Hindlimb muscle (tissue), 1 donor: ENCODE results near the gene ELF1. TPM values are rescaled to one million over a fixed set of nuclear protein-coding genes. Genes with fewer than 3 reads are reported as not detected.
"Not testable (repeated sequence)": the region's sequence is repeated elsewhere in the genome, so short reads cannot be mapped to it uniquely, and the experiment has no call there.

ENCODE experiments used
- DNase-seq: peaks from one replicate; pipeline ENCODE4 v3.0.0-alpha.2; 2013
- polyA plus RNA-seq: library from polyadenylated mRNA; unstranded; fragments of 120-200 nt; gene quantifications from one replicate; pipeline ENCODE4 v1.2.1, GENCODE V29; 2013; ENCODE audit not compliant: insufficient read length

Gene ELF1
- 34.3 TPM for polyA plus RNA-seq

DNA sequence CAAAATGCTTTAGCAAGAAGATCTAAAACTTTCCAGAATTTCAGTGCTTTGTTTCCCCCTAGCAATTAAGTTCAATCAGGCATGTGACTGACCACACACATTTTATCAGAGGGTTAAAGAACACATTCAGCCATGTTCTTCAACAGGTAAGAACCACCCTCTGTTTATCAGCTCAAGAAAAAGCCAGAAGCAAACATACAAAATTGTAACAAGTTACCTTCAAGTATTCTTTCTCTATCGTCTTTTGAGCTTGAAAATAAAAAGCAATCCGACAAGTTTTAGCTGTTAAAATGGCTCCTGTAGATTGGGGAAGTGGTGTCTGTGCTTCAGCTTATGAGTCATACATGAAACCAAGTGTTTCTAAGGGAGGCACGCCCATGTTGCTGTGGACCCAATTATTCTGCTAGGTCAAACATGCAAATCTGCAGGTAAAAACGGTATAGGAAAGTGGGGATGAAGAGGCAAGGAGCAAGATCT, at the start of gene ELF1:
ELF1 (minus strand) TSS at position 306 of the 477 bp plus-strand sequence. CDS start 37,262 bp downstream, outside the sequence.
- DNase-seq: peak; percentile 30

DNA sequence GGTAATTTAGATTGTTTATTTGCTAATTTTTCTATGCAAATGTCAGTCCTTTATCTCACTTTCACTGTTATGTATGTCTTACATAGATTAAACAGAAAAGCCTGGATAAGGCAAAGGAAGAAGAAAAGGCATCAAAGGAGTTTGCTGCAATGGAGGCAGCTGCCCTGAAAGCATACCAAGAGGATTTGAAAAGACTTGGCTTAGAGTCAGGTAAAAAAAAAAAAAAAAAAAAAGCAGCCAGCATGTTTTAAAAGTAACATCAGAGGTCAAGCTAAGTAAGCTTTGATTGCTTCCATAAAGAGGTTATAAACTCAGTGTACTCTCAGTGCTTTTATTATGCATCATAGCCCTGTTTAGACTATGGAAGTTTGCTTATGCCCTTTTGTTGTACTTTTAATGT, 46.0 kb upstream of the ELF1 start:
- DNase-seq: no peak

DNA sequence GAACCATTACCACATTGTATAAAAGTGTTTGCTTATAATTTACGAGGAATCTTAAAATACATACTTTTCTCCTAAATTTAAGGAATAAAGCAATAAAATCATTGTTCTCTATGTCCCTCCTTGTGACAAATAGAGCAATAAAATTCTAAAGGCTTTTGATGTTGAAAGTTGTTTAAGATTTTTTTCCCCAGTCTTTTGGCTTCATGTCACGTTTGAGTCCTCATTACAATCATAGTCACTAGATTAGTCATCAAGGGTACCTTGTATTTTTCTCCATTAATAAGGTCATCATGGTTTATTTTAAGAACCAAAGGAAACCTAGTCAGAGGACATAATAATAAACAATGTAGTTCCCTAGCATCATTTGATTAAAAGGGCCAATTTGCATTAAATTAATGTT, 45.4 kb upstream of the ELF1 start:
- no peak for DNase-seq

DNA sequence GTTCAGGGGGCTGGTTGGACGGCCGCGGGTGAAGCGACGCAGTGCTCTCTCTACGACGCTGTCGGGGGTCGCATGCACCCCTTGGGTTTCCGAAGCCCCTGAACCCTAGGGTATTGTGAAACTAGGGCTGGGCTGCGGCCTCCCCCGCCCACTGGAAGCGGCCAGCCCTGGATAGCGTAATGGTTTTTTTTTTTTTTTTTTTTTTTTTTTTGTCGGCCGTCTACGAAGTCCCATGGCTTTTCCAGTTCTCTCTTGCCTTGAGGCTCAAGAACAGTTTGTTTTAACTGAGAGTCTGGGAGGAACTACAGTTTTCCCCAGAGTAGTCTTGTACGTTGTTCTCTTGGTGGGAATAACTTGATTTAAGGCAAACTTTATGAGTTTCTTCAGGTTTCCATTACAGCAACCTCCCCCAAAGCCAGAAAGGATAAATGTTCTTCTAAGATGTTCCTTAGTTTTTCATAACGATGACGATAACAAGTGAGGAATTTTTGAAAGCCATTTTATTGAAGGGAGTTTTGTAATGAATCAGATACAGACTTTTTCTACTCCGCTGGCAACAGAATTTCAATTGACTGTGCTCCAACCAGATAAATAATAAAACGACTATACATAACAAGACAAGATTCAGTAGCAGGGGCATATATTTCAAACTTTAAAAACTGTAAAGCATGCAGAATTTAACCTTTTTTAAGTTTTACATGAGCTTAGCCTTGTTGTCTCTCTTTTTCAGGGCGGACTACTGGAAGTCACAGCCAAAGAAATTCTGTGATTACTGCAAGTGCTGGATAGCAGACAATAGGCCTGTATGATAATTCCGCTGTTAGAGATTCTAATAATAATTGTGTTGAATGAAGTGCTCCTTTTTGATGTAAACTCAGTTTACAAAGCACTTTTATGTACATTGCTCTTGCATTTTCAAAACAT, 43.1 kb upstream of the ELF1 start:
- DNase-seq: no peak

DNA sequence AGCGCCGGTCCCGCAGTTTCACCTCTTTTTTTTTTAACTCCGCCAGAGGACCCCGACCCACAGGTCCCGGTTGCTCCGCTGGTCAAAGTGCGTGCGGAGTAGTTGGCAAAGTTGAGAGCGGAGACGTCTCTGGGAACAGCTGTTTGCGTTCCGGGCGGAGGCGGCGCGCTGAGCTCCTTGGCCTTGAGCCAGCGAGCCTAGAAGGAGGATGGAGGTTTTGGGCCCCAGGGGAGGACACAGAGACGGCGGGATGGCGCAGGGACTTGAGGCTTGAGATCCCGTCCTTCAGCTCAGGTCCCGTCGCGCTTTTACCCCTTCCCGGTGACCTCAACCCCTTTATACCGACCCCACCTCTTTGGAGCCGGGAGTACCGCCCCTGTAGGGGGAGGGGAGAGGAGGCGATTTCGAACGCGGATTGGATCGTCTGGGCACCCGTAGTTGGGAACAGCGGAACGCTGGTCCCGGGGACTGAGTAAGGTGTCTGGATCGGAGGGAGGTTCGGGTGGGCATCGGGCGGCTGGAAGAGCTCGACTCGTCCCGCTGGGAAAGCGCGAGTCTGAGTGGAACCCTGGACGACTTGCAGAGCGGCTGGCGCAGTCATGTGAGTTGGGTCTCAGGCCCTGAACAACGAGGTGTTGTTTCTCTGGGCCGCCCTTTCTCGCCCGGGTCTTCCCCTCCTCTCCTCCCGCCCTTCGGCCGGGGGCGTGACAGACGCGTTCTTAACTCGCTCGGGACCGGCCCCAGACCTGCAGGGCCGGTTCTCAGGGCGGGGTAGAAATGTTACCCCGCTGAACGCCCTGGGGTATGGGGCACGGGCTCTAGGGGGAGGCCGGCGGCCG, 42.2 kb upstream of the ELF1 start, which contains the start of gene WBP4:
WBP4 (plus strand) TSS at position 435 of the 839 bp plus-strand sequence; CDS start at position 600, 165 bp downstream.
- peak; percentile 98 for DNase-seq

DNA sequence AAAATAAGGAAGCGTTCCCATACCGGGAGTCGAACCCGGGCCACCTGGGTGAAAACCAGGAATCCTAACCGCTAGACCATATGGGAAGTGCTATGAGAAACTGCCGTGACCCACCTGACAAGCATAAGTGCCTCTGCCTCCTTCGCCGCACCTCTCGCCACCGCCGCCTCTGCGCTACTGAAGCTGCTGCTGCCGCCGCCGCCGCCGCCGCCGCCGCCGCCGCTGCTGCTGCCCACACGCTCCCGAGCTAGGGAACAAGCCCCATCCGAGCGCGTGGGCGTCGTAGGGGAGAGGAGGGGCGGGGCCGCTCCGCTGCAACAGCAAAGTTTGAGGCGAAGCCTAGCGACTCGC, 41.6 kb upstream of the ELF1 start:
- DNase-seq: peak; percentile 89

DNA sequence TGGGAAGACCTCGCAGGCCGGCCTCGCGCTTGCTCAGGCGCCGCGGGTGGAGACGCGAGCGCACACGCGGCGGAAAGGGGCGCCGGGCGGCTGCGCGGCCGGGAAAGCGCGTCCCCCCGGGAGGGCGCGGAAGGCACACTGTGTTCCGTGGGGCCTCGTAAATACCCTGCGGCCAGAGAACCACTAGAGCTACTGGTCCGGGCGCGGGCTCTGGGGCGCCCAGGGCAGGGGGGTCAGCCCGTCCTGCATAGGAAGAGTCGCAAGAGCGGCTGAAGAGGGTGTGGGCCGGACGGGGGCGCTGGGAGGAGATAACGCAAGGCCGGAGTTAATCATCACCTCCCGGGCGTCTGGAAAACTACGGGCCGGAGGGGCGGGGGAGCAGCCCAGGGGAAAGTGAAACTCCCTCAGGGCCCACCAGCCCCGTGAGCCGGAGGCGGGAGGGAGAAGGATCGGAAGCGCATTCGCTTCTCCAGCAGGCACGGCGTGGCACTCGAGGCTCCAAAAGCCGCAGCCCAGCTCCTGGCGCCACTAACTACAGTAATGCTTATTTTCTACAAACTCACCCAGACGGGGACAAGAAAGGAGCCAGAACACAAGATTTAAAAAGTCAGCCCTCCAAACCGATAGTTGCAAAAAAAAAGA, 41.1 kb upstream of the ELF1 start:
- DNase-seq: peak; percentile 89

DNA sequence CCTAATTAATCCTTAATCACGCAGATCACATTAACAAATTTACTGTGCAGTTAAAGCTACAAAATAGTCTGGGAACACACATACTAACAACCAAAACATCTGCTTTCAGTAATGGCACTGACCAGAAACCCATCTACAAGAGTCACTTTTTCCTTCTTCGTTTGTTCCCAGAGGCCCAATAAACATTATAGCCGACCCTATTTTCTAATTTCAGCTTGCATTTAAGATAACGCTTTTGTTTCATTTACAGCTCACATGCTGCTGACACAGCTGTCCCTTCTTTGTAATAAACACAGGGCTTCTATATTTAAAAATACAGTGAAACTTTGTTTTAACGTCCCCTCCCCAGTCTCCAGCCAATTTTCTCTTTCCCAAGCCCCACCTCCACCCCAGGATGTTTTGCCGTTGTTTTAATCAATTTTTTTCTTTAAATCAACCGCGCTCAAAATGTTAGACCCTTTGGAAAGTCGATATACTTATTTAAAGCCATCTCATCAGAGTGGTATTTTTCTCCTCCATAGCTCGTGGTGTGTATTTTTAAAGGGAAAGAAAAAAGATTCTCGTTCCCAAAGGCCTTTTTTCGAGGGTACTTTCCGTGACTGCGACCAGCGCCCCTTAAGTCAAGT, 40.5 kb upstream of the ELF1 start:
- peak; percentile 52 for DNase-seq

DNA sequence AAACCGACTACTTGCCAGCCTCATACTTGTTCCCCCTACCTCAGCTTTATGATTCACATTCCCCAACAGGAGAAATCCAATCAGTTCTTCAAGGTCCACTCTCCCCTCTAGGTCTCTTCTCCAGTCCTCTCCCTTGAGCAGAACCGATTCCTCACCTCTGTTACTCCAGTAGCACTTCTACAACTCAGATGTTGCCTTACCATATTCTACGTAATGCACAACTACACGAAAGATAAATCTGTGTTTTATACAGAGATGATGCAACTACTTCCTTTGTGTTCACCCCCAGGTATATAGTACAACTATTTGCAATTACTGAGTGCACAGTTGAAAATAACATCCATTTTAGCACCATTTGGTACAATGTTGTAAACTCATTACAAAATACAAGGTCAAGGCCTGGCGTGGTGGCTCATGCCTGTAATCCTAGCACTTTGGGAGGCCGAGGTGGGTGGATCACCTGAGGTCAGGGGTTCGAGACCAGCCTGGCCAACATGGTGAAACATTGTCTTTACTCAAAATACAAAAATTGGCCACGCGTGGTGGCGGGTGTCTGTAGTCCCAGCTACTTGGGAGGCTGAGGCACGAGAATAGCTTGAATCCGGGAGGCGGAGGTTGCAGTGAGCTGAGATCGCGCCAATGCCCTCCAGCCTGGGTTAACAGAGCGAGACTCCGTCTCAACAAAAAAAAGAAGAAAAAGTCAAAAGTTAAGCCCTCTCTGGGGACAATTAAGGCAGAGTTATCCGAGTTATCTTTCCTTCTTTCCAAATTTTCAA, 39.4 kb upstream of the ELF1 start:
- DNase-seq: no peak

DNA sequence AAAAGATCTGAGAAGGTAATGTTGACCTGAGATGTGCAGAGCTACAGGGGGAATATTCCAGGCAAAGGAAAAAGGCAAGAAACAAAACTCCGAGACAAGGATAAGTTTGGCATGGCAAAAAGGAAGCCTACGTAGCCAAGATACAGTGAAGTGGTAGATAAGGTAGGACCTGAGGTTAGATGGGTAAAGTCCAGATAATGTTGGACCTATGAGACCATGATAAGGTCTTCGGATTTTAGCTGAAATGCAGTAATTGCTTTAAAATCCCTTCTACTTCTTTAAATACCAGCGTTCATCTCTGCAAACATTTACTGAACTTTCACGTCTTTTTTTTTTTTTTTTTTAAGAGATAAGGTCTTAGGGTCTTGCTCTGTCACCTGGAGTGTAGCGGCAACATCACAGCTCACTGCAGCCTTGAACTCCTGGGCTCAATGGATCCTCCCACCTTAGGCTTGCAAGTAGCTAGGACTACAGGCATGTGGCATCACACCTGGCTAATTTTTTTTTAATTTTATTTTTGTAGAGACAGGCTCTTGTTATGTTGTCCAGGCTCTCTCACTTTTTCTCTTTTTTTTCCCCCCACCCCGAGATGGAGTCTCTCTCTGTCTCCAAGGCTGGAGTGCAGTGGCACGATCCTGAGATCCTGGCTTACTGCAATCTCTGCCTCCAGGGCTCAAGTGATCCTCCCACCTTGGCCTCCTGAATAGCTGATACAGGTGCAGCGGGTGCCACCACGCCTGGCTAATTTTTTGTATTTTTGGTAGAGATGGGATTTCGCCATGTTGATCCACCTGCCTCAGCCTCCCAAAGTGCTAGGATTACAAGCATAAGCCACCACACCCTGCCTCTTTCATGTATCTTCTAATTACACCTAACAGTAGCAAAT, 38.0 kb upstream of the ELF1 start:
- DNase-seq: no peak

DNA sequence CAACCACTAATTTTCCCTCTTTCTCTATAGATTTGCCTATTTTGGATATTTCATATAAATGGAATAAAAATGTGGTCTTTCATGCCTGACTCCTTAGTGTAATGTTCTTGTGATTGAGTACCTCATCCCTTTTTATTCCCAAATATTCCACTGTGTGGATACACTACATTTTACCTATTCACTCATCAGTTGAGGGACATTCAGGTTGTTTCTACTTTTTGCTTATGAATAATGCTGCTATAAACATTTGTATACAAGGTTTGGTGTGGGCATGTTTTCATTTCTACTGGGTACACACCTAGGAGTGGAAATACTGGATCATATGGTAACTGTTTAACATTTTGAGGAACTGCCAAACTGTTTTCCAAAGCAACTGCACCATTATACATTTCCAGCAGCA, 37.1 kb upstream of the ELF1 start:
- DNase-seq: no peak

DNA sequence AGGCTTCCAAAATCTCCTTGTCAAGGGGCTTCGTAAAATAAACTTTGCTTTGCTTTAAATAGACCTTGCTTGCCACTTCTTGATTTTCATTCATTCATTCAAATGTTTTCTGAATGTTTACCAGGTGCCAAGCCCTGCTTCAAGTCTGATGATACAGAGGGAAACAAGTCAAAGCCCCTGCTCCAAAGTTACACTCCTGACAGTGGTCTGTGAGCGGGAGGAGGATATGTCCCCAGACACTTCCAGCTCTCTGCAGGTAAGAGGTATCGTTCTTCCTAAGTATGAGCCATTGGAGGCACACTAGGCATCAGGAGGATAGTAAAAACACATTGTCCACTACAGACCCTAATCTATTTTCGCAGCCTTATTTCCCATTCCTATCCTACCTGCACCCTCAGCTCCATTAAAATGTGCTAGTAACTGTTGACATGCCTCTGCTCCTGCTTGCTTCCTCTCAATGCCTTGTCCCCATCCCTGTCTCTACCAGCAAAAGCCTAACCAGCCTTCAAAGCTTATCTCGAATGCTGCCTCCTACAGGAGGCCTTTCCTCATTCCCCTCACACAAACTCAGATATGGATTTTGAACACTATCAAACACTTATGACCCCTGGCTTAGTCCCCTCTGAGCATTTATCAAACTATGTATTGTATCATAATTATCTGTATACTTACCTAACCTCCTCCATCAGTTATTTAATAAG, 36.0 kb upstream of the ELF1 start:
- DNase-seq: no peak

DNA sequence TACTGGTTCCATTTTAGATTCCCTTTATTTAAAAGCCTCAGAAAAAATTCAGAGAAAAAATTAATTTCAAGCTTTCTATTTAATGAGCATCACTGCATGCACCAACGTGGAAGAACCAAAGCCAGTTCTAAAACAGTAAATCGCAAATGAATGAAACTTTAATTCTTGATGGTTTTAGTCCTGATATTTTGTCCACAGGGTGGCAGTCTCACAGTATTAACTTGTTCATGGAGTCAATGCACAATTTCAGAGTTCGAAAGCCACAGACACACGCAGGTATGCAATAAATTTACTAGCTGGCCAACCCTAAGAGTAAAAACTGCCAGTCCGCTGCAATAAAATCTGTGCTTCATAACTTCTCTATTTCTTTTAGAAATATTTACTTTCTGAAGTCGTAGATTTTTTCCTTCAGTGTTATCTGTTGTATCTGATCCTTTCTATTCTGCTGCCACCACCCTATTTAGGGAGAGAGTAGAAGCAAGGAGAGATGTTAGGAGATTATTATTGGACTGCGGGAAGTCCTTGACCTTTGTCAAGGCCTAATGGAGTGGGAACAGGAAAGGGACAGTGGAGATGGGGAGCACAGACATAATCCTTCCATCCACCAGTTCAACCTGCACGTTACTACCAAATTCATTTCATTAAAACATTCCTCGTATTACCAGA, 35.2 kb upstream of the ELF1 start:
- no peak for DNase-seq

DNA sequence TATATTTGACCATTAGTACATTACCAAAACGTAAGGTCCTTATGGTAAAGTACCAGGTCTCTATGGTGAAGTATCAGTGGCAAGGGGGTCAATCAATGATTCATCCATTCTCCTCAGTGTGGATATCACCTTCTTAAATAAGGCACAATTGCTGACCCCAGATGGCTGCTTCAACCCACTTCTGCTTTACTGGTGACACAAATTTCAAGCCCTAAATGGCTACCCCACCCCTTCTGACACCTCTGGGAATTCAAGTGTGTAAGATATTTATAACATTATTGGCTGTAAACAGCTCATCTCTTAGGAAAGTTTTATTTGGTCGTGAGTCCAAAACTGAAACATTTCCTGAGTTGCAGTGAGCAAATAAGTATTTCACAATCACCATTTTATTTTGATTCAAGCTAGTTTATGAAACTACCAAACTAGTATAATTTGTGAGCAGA, 34.3 kb upstream of the ELF1 start:
- no peak for DNase-seq

DNA sequence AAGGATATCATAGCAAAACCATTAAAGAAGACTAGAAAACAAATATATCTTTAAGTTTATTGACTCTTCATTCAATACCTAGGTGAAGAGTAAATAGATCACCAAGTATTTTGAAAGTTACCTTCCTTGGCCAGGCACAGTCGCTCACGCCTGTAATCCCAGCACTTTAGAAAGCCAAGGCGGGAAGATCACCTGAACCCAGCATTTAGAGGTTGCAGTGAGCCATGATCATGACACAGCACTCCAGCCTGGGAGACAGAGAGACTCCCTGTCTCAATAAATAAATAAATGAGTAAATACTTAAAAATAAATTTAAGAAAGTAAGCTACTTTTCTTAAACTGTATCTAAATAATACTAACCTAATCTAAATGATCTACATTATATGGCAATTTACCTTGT, 33.3 kb upstream of the ELF1 start:
- no peak for DNase-seq

DNA sequence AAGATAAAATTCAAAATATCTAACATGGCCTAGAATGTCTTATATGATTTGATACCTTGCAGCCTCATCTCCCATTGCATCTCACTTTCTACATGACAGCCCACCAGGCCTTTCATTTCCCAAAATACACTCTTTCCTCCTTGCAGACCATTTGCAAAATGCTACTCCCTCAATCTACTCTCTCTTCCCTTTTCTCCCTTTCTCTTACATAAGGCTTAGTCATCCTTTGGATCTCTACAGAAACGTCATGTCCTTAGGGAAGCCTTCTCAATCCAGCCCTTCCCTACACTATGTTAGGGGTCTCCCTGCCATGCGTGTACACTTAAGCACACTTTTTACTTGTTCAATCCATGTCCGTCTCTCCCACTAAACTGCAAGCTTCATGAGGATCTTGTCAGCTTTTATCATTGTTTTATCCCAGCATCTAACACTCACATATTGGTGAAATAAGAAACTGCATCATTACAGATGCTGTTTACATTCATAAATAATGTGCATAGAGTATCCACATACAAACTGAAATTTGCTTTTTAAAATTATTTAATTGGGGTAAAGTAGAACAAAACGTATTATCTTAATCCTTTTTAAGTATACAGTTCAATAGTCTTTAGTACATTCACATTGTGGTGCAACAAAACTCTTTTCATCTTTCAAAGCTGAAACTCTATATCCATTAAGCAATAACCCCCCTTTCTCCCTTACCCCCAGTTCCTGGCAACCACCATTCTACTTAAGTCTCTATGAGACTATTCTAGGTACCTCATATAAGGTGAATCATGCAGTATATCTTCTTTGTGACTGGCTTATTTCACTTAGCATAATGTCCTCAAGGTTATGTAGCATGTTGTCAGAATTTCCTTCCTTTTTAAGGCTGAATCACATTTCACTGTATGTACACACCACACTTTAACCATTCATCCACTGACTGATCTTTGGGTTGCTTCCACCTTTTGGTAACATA, 30.6 kb upstream of the ELF1 start:
- no peak for DNase-seq

DNA sequence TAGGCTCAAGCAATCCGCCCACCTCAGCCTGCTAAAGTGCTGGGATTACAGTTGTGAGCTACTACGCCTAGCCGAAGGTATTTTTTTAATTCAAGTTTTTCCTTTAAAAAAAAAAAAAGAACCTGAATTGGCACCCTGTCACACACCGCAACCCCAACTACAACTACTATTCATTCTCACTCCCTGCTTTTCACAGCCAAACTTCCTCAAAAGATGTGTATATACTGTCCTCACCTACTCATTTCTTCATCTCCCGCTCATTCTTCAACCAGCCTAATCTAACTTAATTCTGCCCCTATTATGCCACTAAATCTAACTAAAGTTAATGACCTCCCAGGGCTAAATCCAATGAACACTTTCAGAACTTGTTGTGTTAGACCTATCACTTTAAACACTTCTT, 29.5 kb upstream of the ELF1 start:
- DNase-seq: no peak

DNA sequence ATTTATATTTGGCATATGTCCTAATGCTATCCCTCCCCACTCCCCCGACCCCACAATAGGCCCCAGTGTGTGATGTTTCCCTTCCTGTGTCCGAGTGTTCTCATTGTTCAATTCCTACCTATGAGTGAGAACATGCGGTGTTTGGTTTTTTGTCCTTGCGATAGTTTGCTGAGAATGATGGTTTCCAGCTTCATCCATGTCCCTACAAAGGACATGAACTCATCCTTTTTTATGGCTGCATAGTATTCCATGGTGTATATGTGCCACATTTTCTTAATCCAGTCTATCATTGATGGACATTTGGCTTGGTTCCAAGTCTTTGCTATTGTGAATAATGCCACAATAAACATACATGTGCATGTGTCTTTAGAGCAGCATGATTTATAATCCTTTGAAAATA, 23.3 kb upstream of the ELF1 start:
- DNase-seq: not testable (repeated sequence)
